Stimulated activated CD4-positive, alpha-beta T cell treated with anti-CD3 and anti-CD28 coated beads, Interleukin-1b, Interleukin-23, amount 100 ng/mL, for 1 hour (primary cell): ENCODE data around the gene TCIRG1.
A peak's percentile ranks its signal among the peaks of the same experiment; 100 is the strongest.
"Not testable (repeated sequence)": the region's sequence is repeated elsewhere in the genome, so short reads cannot be mapped to it uniquely, and the experiment has no call there.

Experiments
- DNase-seq, 2 donors: peaks; one replicate each; pipeline ENCODE4 v3.0.0-alpha.2; 2020; ENCODE audit warnings: low read depth in 2 of 2

TCIRG1 gene, protein sequence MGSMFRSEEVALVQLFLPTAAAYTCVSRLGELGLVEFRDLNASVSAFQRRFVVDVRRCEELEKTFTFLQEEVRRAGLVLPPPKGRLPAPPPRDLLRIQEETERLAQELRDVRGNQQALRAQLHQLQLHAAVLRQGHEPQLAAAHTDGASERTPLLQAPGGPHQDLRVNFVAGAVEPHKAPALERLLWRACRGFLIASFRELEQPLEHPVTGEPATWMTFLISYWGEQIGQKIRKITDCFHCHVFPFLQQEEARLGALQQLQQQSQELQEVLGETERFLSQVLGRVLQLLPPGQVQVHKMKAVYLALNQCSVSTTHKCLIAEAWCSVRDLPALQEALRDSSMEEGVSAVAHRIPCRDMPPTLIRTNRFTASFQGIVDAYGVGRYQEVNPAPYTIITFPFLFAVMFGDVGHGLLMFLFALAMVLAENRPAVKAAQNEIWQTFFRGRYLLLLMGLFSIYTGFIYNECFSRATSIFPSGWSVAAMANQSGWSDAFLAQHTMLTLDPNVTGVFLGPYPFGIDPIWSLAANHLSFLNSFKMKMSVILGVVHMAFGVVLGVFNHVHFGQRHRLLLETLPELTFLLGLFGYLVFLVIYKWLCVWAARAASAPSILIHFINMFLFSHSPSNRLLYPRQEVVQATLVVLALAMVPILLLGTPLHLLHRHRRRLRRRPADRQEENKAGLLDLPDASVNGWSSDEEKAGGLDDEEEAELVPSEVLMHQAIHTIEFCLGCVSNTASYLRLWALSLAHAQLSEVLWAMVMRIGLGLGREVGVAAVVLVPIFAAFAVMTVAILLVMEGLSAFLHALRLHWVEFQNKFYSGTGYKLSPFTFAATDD

GRCh38 chr11:68038718-68039525, at the start of gene TCIRG1:
Gene TCIRG1 (plus strand): TSS chr11:68039025. CDS start chr11:68041272, 2,247 bp downstream.
- DNase-seq: peak; percentile 9 to 34

DNA sequence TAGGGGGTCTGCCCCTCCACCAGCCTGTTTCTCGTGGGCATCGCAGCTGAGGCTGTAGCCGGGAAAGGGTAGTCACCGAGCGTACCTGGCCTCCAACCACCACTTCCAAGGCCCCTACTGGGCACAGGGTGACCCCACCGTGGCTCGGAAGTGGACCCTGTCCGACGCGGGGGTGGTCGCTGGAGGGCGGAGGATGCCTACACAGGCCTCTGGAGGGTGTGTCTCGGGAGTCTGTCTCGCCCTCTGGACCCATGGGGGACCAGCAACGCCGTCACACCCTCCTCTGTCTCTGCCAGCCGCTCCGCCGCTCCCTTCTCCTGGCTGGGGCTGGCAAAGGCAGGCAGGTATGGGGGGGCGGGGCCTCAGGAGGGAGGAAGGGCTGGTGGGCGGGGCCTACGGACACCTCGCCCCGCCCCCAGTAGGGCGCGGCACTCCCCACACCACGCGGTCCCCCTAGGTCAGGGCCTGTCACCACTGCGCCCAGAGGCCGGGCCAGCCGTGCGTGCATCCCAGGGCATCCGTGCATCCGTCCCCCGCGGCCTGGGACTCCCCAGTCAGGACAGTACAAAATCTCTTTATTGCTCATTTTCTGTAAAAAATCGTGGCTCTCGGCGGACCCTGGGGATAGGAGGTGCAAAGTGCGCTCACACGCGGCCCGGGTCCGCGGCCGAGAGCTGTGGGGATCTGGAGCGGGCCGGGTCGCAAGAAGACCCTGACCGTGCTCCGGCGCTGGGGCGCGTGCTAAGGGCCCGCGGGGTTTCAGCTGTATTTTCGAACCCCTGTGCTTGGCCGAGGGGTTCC, 48.1 kb upstream of the TCIRG1 start:
- not testable (repeated sequence) for DNase-seq

- DNase-seq: not testable (repeated sequence)
Observed at GRCh38 chr11:67991347-67992121, 47.3 kb upstream of the TCIRG1 start.

- DNase-seq: not testable (repeated sequence)
Observed at GRCh38 chr11:67993821-67994220, 45.0 kb upstream of the TCIRG1 start.

GRCh38 chr11:67994387-67994786, 44.4 kb upstream of the TCIRG1 start:
- not testable (repeated sequence) for DNase-seq

GRCh38 chr11:67995129-67995528, 43.7 kb upstream of the TCIRG1 start:
- DNase-seq: not testable (repeated sequence)

- DNase-seq: not testable (repeated sequence)
Observed at GRCh38 chr11:67995579-67995978, 43.2 kb upstream of the TCIRG1 start.

DNA sequence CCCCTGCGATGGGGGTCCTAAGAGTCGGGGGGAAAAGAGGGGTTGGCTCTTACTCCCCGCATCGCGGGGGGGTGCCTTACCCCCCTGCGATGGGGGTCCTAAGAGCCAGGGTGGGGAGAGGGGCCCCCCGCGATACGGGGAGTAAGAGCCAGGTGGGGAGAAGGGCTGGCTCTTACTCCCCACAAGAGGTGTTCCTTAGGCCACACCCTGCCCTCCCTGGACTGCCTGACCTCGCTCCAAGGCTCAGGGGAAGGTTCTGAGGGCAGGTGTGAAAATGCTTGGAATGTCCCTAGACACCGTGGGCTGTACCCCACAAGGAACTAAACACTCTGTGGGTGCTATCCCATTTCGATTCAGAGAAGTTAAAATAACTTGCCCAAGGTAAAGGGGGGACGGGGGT, 42.8 kb upstream of the TCIRG1 start:
- no peak for DNase-seq

DNA sequence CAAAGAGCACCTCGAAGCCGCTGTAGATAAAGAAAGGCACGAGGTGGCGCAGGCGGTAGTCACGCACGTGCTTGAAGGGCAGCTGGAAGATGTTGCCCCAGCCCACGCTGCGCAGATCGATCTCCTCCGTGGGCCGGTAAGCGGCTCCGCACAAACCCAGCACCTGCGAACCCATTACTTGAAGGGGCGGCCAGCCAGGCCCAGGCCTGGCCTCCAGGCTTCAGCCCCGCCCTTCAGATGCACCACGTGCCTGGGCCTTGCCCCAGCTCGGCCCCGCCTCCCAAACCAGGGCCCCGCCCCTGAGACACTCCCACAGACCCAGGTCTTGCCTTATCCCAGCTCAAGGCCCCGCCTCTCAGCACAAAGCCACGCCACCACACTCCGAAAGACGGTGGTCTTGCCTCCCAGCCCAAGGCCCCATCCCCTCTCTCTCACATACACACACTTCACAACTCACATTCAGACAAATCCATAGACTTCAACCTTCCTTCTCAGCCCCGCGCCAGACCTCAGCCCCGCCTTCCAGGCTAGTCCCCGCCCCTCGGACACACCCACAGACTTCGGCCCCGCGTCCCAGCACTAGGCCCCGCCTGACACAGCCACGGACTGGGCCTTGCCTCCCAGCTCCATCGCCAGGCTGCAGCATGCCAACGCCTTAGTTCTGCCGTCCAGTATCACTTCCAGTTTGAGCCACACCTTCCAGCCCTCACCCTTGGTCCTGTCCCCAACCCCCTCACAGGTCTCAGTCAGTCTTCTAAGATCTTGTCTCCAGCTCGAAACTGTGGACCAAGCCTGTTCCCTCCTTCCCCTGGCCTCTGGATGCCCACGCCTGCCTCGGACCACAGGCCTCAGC, 42.0 kb upstream of the TCIRG1 start:
- peak in 1 of 2 donors; percentile 9 for DNase-seq

DNA sequence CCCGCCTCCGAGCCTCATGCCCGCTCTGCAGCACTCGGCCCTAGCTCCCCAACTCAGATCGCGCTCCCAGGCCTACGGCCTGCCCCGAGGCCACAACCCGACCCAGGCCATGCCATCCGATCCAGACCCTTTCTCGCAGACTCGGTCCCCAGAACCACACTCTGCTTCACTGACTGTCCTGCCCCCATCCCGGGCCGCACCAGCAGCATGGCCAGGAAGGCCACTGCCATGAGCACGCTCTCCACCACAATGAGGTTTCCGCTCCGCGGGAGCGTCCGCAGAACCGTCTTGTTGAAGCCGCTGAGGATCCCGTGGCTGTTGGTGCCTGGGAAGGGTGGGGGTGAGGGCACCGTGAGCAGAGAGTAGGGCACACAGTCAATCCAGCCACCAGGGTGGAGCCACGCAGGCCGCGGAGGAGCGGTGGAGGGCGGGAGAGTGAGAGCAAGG, 41.3 kb upstream of the TCIRG1 start:
- DNase-seq: no peak

DNA sequence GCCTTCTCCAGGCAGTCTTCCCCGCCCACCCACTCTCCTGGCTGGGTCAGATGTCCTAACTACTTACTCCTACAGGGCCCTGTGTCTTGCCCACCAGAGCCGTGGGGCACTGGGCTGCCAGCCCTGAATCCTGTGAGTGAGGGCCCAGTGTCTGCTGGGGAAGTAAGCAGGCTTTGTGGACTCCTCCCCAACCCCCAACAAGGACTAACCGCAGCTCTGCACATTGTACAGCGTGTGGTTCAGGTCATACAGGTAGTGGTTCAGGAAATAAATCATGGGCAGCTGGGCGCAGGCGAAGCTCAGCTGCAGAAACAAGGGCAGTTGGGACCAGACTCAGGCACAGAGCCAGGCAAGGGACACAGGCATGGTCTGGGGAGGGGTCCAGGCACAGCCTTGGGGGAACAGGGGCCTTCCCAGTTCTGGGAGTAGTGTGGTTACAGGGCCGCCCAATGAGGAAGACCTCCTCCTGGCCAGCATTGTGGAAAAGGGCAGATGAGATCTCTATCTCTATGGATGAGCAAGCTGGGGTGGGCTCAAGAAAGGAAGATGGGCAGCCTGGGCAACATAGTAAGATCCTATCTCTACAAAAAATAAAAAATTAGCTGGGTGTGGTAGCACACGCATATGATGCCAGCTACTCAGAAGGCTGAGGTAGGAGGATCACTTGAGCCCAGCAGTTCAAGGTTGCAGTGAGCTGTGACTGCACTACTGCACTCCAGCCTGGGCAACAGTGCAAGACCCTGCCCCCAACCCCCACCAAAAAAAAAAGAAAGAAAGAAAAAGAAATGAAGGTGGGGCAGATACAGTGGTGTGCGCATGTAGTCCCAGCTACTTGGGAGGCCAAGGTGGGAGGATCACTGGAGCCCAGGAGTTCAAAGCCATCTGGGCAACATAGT, 40.4 kb upstream of the TCIRG1 start:
- no peak for DNase-seq

DNA sequence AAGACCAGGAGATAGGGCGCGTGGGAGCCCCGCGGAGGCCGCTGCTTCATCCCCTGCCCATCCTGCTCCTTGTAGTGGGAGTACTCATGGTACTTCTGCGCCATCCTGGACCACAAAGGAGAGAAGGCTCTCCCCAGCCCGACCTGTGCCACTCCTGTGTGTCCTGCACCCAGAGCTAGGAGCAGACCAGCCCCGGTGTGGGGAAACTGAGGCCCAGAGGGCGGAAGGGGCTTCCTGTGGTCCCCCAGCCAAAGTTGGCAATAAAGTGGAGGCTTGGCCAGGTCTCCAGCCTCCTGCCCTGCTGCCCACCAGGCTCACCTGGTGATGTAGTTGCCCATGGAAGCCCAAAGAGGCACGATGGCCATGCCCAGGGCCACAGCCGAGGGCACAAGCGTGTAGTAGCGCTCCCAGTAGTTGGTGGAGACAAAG, 39.6 kb upstream of the TCIRG1 start:
- DNase-seq: no peak

DNA sequence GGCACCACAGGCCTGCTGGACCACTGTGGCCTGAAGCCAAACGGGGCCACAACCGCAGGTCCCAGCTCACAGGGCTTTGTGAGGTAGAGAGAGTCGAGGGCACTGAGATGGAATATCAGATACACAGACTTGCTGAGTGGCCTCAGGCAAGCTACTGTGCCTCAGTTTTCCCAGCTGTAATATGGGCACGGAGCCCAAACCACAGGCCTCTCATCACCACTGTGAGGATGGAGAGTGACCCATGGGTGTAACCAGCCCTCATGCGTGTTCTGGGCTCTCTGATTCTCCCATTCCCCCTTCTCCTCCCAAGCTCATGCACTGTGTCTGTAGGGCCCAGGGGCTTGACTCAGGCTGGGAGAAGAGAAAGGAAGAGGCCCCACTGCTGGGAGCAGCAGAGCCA, 39.1 kb upstream of the TCIRG1 start:
- no peak for DNase-seq

DNA sequence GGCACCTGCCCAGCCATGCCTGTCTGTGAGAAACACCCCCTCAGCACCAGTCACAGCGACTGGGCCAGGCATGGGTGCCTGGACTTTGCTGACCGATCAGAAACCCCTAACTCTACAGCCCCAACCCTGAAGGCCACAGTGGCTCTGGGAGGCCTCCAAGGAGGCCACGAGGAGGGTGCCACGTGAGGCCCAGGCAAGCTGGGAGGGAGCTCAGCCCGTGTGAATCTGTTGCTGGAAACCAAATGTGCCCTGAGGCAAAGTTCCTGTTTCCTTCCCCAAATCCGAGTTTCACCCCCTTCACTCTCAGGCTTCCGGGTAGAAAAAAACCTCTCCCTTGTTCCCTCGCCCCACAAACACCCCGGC, 36.3 kb upstream of the TCIRG1 start:
- DNase-seq: no peak

GRCh38 chr11:68002938-68003845, 35.6 kb upstream of the TCIRG1 start:
- DNase-seq: peak; percentile 11 to 16

DNA sequence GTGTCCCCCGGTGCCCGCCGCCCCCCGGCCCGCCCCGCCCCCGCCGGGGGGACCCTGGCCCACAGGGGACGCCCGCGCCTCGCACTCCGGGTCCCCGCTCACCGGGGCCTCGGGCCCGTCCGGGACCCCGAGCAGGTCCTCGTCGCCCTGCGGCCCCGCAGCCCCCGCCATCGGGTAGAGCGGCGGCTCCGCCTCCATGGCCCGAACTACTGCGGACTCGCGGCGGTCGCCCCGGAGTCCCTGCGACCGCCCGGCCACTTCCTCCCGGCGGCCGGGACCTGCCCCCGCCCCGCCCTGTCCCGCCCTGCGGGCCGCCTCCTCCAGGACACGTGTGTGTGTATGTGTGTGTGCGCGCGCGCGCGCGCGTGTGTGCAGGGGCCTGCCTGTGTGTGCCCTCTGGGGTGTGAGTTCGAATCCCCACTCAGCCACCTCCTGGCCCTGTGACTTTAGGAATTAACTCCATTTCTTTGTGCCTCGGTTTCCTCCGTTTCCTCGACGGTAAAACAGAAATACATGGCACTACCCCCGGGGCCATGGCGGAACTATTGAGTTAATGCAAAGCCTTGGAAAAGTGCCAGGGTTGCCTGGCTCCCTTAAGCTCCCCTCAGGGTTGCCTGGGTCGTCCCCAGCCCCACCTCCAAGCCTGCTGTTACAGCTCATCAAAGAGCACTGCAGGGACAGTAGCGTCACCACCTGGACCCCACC, 34.8 kb upstream of the TCIRG1 start, which contains the start of gene UNC93B1:
Gene UNC93B1 (minus strand): TSS at position 252 of the 705 bp plus-strand sequence. CDS start 54 bp downstream, at position 198.
- peak; percentile 41 to 60 for DNase-seq
